Body of pancreas (tissue), 4 donors: ENCODE measurements around the gene DCUN1D1.

Experiments used
- POLR2A ChIP-seq, 3 donors: fragments of 450-650 bp; IDR thresholded peaks; one replicate each; pipeline ENCODE4 v1.6.1; 2016; ENCODE audit warnings: antibody characterized with exemption in 3 of 3, mild to moderate bottlenecking in 2 of 3
- TF ChIP-seq, protein P1 (sequence below), 7 experiments: fragments of 450-650 bp in 4 of 7; fragments of 200-600 bp in 3 of 7; sonication (generic) in 3 of 7; IDR thresholded peaks; one replicate each; pipeline ENCODE4 v1.5.1; 2016 to 2019; ENCODE audit warnings: antibody characterized with exemption in 7 of 7

DNA sequence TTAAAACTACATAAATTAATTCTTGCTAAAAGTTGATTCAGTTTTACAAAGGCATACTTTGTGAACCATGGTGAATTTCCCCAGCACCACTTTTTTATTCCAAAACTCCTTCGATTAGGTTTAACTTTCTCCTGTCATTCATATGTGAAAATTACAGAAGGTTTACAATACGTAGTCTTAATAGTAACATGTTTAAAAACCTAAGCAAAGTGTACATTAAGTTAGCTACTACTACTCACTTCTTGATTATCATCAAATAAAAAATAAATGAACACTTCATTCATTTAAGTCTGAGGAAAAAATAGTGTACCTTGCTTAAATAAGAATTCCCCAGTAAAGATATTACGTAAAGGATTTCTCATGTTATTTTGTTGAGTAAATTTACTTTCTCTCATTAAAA is 38.6 kb downstream of the DCUN1D1 start:
- TF ChIP-seq, protein P1, sequence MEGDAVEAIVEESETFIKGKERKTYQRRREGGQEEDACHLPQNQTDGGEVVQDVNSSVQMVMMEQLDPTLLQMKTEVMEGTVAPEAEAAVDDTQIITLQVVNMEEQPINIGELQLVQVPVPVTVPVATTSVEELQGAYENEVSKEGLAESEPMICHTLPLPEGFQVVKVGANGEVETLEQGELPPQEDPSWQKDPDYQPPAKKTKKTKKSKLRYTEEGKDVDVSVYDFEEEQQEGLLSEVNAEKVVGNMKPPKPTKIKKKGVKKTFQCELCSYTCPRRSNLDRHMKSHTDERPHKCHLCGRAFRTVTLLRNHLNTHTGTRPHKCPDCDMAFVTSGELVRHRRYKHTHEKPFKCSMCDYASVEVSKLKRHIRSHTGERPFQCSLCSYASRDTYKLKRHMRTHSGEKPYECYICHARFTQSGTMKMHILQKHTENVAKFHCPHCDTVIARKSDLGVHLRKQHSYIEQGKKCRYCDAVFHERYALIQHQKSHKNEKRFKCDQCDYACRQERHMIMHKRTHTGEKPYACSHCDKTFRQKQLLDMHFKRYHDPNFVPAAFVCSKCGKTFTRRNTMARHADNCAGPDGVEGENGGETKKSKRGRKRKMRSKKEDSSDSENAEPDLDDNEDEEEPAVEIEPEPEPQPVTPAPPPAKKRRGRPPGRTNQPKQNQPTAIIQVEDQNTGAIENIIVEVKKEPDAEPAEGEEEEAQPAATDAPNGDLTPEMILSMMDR (IDR thresholded peaks at IDR 0.05) = no peak
- TF ChIP-seq POLR2A (IDR thresholded peaks at IDR 0.05) = no peak
